ENCODE results near the gene FHOD3.

The FHOD3 gene

DNA sequence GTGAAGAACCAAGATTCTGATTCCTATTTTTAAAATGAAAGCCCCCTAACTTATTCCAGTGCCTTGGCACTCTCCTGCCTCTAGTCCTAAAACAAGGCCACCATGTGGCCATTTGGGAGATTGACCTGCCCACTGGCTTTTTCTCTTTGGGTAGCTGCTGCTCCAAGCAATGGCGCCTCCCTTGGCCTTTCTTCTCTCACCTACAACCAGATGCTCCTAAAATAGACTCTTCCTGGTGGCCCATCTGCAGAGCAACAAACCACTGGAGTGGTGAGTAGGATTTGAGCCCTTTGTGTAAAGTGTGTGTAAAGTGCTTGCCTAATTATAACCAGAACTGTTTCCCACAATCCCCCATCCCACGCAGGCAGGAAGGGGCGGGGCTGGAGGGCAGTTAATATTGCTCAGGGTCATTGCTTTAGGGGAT lies 114.2 kb downstream of the FHOD3 start:
- peak; percentile 53 for DNase-seq (ENCODE audit: low read depth)

DNA sequence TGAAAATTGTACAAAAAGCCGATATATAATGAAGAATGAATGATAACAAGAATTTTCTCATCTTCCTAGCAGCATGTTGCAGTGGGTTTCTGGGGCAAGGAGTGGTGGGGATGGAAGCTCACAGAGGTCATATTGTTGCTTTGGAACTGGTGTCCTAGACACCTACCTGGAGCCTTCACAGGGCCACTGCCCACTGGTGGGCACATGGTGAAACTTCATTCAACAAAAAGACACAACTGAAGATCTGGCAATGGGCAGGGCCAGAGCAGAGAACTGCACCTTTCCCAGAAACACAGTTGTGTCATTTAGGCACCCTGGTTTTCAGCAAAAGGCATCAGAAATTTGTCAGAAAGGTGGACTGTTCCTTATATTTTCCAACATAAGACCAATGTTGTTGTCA lies 115.3 kb downstream of the FHOD3 start:
- DNase-seq (ENCODE audit: low read depth): peak; percentile 46

DNA sequence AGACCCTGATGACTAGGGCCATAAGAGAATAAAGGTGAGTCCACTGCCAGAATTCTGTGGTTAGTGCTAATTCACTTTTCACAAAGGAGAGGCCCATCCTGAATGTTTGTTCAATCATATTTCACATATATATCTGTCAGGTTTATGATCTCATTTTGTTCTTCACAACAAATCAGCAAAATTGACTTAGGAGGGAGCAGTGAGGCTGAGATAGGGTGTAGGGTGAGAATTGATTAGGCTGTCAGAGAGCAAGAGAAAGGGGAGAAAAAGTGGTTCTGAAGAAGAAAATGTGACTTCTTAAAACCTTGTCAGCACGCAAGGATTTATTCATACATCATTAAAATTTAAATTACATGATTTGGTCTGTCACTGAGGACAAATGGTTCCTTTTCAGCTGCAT lies 117.7 kb downstream of the FHOD3 start:
- DNase-seq (ENCODE audit: low read depth): no peak

DNA sequence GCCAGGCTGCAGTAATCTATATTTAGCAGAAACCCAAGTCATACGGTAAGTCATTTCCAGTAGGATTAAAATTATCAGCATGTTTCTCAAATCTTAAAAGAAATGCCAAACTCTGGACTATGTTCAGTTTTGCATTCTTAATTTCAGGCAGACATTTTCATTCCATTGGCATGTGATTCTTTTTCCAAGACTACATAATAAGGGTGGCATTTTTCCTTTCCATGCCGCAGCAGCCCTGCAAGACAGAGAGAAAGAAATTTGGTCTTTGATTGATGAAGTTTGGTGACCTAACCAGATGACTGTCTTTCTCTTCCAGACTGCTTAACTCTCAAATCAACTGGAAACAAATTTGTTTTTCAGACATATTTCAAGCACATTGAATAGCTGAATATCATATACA lies 118.1 kb downstream of the FHOD3 start:
- DNase-seq (ENCODE audit: low read depth): no peak

DNA sequence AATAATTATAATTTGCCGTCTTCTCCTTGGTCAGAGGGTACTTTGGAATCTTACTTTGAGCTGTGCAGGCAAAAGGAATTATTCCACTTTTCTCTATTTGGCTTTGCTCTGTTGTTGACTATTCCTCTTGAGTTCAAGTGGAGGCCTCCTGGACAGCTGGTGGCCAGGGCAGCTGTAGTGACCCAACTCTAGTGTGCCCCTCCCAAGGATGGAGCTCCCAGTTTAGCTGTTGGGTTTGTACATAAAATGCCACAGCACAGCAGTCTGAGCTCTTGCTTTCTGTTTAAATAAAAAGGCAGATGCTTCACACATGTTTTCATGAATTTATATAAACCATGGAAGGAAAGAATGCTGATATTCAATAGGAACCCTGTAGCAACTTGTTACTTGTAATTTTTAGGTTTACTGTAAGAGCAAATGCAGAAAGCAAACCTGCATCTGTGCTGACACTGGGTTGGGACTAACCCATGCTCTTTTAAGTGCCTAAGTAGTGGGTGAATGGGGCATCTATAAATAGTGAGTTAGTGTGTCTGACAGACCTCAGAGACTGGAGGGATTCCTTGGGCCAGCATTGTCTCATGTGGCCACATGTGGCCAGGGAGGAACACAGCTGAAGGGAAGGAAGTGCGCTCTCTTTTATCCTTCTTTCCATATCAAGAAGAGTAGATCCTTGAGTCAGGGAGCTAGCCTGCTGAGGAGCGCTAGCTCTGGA lies 121.8 kb downstream of the FHOD3 start:
- no peak for DNase-seq (ENCODE audit: low read depth)

DNA sequence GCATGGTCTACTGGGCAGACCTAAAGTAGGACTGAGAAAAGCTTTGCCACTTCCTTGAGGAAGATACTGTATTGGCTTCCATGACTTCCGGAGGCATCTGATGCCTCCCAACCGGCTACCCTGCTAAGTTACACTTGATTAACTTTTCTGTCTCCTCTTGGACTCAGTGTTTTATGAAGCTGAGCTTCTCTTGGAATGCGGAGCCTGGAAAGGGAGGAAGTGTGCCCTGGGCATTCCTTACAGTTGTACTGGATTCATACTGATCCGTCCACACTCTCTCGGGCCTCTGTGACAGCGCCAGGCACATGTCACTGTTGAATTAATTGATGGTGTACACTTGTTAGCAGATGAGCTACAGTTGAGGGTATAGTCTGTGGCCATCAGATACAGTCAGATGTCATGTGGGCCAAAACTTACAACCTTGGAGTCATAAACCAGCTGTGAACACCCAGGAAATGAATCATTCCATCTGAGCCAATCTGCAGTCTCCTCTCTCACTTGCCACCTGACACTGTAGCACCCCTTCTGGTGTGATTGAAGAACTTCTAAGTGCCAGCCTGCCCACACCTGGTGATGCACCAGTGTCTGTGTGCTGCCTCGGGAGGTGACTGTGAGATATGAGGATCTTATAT lies 122.5 kb downstream of the FHOD3 start:
- DNase-seq (ENCODE audit: low read depth): peak; percentile 68

DNA sequence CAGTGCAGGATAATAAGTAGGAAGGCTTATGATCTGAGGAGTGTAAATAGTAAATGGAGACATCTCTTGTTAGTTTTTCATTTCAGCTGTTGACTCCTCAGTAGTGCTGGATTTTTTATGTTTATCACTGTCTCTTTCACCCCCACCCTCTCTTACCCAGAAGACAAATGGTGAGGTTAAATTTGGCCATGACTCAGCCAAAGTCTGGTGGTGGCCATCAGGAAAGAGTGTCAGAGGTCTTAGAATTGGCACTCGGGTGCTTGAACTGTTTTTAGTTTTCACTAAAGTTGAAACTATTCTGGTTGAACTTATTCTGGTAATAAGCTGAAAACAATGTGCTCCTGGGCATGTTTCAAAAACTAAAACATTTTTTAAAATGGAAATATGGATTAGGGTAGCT lies 123.3 kb downstream of the FHOD3 start:
- DNase-seq (ENCODE audit: low read depth): peak; percentile 71

DNA sequence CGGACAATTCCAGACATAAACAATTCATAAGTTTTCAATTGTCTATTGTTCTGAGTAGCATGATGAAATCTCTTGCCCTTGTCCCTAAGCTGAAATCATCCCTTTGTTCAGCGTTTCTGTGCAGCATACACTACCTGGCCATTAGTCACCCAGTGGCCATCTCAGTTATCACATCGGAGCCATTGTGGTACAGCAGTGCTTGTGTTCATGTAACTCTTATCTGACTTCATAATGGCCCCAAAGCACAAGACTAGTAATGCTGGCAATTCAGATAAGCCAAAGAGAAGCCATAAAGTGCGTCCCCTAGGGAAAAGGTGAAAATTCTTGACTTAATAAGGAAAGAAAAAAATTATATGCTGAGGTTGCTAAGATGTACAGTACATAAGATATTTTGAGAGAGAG lies 127.2 kb downstream of the FHOD3 start:
- no peak for DNase-seq (ENCODE audit: low read depth)

DNA sequence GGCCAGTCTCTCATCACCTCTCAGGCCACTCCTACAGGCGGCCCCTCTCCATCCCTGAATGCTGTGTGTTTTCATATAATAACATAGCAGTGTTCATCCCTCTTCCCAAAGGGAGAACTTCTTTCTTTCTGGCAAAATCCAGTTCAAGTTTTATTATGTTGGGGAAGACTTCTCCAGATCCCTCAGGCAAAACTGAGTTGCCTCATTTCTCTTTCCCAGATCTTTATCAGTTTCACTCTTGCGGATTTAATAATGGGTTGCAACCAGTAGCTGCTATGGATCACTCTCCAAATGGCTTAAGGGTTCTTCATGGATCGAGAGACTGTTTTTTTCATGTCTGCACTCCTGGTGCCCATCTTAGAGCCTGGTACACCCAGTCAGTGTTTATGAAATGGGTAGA lies 129.9 kb downstream of the FHOD3 start:
- DNase-seq (ENCODE audit: low read depth): peak; percentile 65

DNA sequence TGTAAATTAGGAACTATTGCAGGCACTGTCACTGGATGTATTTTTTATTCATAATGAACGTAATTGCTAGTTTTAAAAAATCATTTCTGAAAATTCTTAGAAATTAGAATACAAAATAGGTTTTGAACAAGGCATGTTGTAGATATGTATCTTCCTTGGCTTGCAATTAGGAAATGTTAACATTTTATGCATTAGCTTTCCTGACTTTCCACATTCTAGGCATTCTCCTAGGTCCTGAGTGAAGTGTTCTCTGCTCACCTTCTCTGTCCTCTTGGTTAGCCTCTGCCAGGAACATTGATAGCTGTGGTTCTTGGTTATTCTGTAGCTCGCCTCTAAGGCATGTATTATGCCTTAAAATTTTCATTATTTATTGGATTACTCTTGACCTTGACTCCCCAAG lies 130.3 kb downstream of the FHOD3 start:
- DNase-seq (ENCODE audit: low read depth): no peak

DNA sequence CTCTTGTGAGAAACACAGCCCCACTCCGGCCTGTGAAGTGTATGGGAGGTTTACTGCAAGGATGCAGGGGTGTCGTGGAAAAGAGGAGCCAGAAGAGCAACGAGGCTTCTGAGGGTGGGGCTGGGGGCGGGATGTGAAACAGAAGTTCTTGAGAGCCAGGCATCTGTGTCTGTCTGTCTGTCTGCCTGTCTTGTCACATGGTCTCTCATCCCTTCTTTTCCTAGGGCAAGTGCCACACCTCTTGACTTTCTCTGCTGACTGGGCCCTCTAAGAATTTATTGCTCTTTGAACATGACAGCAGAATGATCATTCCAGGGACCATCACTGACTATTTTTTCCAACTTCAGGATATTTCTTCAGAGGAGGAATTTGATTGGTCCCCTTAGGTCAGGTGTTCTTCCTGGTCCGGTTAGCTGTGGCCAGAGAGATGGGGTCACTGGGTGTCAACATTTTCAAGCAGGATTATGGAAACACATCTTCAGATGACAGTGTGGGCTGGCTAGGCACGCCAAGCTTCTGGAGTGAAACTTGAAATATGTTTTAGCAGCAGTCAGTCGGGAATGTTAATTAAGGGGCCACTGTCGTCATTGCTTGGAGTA lies 131.0 kb downstream of the FHOD3 start:
- DNase-seq (ENCODE audit: low read depth): no peak

DNA sequence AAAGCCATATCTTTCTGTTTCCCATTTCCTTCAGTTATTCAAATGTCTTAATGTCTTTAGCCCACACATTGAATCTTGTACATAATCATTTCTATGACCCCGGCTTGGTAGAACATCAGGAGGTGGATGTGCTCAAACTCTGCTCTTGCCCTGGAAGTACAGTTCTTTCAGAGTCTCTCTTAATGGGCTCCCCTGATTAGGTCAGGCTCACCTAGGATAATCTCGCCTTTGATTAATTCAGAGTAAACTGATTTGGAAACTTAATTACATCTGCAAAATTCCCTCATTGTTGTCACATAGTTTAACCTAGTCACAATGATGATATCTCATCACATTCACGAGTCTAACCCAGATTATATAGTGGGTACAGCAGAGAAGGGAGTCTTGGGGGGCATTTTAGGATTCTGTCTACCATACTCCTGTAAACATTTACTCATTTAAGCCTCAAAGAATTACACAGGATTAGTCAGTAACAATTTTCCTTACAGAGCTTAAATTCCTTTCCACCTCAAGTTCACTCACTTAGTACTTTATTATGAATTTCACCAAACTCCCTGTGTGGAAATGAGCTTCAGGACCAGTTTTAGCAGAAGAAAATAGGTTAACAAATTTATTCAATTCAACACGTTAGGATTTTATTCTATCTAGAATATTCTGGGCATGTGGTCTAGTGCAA lies 135.5 kb downstream of the FHOD3 start:
- DNase-seq (ENCODE audit: low read depth): no peak

DNA sequence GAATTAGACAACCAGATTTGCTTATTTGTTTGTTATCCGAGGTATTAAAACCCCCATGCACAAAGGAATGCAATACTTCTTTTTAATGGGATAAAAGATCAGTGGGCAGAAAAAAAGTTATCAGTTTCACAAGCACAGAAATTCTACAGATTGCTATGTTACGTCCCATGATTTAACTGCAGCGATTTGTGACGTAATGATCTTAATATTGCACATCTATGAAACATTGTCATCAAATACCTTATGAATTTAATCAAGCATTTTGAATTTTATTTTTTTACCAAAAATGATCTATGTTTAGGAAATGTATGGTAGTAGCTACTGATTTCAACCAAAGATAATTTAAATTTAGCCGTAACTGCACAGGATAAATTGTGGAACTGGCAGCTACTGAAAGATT lies 138.9 kb downstream of the FHOD3 start:
- no peak for DNase-seq (ENCODE audit: low read depth)

DNA sequence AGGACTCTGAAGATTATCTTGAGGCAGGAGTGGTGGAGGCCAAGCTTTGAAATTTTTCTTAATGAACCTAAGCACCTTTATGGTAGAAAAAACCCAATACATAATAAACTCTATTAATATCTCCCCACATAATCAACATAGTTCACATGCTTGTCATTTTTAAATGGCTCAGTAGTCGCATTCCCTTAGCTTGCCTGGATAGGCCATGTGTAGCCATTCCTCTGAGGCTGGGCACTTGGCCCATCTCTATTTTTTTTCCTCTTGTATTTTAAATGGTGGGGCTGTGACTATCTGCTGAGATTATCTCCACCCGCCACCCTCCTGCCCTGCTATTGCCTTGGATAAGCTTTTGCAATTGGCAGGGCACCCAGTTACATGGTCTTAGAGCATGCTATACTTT lies 143.1 kb downstream of the FHOD3 start:
- DNase-seq (ENCODE audit: low read depth): peak; percentile 91

DNA sequence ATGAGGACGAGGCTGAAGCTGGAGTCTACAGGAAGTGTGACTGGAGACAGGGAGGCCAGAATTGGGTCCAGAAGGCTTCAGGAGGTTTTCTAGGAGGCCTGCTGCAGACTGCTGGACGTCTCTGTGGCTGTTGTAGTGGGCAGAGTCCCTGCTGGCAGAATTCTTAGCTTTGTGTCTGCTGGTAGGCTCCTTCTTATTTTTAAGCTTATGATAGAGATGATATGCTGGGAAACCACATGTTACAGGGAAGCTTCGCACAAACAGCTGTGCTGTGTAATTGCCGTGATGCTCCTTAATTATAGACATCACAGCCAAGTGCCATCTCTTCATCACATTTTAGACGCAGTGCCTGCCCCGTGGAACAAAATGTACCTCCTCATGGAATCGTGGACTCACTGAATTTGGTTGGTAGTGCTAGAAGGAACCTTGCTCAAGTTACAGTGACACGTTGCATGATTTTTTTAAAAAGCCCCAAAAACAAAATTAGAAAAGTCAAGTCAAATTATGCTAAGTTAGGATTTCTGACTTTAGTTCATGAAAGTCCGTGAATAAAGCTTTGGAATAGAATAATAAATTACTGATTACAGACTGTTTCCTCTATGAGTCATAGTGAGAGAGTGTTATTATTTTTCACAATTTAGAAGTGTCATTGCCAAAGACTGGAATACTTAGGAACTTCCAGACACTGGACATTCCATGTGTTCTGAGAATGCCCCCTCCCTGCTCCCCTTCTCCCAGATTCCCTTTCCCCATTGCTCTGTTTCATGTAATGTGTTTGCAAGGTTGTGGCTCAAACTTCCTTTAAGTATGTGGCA lies 144.1 kb downstream of the FHOD3 start:
- peak; percentile 93 for DNase-seq (ENCODE audit: low read depth)

DNA sequence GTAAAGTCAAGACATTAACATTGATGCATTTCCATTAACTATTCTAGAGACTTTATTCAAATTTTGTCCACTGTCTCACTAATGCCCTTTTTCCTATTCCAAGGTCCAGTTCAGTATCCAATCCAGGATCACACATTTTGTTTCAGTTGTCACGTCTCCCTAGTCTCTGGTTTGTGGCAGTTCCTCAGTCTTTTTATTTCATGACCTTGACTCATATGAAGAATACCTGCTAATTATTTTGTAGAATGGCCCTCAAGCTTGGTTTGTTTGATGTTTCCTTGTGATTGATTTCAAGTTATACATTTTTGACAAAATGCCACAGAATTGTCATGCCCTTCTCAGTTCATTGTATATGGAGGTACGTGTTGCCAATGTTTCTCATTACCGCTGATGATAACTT lies 145.2 kb downstream of the FHOD3 start:
- DNase-seq (ENCODE audit: low read depth): no peak

DNA sequence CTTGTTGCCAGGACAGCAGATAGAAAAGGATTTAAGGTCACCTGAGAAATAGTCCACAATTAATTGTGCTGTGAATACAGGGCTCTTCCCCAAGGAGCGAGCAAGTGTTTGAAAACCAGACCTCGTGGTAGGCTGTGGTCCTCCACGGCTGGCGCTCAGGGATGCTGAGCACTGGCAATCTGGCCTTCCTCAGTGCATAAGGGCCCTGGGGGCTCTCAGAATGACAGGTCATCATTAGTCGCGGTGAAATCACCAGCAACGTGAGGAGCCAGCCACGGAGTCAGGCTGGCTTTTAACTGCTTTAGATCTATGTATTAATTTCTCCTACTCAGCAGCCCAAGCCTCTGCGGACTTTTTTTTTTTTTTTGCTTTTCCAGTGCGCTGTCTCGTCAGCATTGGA lies 148.5 kb downstream of the FHOD3 start:
- peak; percentile 19 for DNase-seq (ENCODE audit: low read depth)

DNA sequence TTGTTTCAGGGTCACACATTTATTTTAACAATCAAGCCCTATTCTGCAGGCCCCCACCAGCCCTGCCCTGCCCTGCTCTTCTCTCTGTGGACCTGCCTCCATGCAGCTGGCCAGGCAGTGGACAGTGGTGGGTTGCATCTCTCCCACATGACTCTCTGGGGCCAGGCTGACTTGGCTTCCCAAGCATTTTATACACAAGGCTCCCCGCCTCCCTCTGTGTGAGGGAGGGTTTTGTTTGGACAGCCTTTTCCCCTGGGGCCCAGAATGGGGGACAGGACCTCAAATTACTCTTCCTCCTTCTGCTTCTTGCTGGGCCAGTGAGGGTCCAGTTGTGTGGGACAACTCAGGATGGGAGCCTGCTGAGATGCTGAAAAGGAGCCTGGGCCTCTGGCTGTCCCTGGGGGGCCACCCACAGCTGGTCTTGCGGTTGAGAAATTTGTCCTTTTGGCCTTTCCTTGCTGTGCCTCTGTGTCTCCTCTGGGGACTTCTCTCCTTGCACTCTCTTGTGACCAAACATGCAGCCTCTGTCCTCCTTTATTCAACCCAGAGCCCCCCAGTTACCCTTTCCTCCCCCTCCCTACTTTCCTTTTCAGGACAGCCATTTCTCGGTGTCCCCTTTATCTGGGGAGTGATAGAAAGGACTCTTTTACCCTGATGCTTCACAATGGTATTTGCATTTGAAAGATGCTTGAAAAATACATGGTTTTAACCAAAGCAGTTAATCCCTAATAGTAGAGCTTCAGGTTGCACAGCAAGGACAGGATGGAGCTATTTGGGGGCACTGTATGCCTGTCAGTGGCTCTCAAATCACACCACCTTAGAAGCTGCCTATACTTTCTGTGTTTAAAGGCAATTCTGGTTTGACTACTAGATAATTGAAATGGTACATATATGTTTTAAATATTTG lies 151.1 kb downstream of the FHOD3 start:
- no peak for DNase-seq (ENCODE audit: low read depth)

DNA sequence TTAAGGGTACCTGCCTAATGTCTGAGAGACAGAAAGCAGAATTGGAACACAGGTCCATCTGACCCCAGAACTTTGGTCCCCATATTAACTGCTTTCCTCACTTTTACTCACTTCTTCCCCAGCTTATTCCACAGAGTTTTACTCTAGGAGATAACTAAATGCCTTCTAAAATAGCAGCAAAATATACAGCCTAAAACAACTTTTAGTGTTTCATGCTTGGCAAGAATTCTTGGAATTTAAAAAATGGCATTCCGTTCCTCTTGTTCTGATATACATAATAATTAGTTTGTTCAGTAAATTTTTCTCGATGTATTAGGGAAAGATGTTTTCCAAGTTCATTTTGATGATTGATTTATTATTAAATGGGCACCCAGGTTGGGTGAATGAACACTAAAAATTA lies 151.9 kb downstream of the FHOD3 start:
- peak; percentile 67 for DNase-seq (ENCODE audit: low read depth)

DNA sequence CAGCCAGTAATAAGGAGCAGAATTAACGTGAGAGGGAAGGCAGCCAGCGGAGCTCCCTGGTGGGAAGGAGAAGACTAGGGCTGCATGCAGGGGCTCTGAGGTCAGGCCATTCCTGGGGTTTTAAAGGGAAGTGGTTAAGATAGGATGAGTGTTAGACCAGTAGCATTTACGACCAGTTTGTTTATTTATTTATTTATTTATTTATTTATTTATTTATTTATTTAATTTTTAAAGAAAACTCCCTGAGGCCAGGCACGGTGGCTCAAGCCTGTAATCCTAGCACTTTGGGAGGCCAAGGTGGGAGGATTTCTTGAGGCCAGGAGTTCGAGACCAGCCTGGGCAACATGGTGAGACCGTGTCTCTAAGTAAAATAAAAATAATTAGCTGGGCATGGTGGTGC lies 152.8 kb downstream of the FHOD3 start:
- DNase-seq (ENCODE audit: low read depth): peak; percentile 37

All from EH (cell line).